ENCODE results near the gene MEOX2.

Gene MEOX2

DNA sequence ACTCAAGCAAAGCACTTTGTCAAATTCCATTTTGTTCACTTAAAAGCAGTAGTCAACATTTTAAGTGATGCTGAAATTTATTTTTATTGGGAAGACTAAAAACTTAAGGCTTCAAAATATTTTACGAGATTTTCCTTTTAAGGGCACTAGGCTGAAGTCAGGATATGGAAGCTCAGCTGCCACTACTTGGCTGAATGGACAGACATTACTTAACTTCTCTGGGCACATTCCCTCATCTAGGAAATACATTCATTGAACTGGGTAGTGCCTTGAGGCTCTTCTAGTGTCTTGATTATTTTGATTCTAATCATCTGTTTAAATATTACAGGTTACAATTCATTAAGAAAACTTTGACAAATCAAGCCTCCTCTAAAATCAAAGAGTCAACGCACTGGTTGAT, 11.1 kb downstream of the MEOX2 start:
- no peak for TF ChIP-seq CTCF (IDR thresholded peaks at IDR 0.05; ENCODE audit: low read depth, low read length)
- H3K4me3 ChIP-seq (ENCODE audit: low read depth, low read length): no peak overlapping the region
- in situ Hi-C loops (cut with HindIII; ENCODE audit: low sequenced_read_pairs): no loop called here
- DNase-seq (ENCODE audit: low read depth, low spot score): no peak

DNA sequence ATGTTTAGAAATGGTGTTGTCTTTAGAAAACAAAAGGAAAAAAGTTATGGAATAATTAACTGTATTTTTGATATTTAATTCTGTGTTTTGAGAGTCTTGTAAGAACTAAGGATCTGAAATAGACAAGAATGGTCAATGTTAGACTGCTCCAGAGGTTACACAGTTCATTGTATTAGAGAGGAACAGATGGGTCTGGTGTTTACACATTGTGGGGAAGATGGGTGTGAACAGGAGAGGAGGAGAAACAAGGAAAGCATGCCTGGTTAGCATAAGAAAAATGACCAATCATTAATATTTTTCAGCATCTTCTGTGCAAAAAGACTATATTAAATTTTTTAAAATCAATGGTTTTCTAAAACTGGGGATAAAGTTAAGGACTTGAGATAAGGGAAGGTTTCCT, 11.9 kb downstream of the MEOX2 start:
- no peak overlapping the region for H3K4me3 ChIP-seq (ENCODE audit: low read depth, low read length)
- in situ Hi-C loops (cut with HindIII; ENCODE audit: low sequenced_read_pairs): no loop called here
- no peak for DNase-seq (ENCODE audit: low read depth, low spot score)
- no peak for TF ChIP-seq CTCF (IDR thresholded peaks at IDR 0.05; ENCODE audit: low read depth, low read length)

DNA sequence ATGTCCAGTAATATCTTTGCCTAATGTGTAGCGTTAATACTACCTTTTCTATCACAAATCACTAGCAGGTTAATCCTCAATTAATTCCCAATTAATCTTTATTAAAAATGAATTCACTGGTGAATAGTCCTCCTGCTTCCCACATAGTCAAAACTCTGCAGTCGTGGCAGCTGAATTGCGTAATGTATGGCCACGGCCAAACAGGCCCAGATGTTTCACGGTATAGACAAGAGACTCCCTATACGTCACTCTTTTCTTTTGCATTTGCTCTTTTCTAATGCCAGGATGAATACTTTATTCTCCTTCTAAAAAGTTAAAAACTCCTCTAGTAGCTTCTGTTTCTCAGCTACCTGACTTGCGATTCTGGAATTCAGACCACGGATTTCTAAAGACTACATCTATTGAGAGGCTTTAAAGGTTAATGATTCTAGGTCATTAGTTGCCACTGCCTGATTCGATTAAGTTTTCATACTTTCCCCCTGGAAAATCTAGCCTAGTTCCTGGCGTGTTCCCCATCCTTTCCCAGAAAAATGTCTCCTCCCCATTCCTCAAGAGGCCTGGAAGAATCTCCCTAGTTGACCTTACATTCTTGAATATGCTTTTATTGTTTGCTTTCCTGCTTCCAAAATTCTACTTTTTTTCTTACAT, 16.9 kb downstream of the MEOX2 start:
- H3K4me3 ChIP-seq (ENCODE audit: low read depth, low read length): no peak overlapping the region
- DNase-seq (ENCODE audit: low read depth, low spot score): no peak
- in situ Hi-C loops (cut with HindIII; ENCODE audit: low sequenced_read_pairs): no loop called here

DNA sequence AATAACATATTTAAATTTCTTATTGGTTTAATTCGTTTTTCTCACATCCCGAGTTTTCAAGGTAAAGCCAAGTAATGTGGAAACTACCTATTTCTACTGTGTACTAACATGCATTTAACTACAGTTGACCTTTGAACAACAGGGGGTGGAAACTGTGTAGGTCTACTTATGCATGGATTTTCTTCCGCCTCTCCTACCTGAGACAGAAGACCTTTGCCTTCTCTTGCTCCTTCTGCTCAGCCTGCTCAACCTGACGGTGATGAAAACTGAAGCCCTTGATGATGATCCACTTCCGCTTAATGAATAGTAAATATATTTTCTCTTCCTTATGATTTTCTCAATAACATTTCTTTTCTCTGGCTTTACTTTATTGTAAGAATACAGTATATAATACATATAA, 18.5 kb downstream of the MEOX2 start:
- in situ Hi-C loops (cut with HindIII; ENCODE audit: low sequenced_read_pairs): no loop called here
- DNase-seq (ENCODE audit: low read depth, low spot score): no peak
- no peak overlapping the region for H3K4me3 ChIP-seq (ENCODE audit: low read depth, low read length)
- no peak for TF ChIP-seq CTCF (IDR thresholded peaks at IDR 0.05; ENCODE audit: low read depth, low read length)

More for the DNA sequence above, 16.9 kb downstream of the MEOX2 start:
- no peak for TF ChIP-seq CTCF (IDR thresholded peaks at IDR 0.05; ENCODE audit: low read depth, low read length)

- DNase-seq (ENCODE audit: low read depth, low spot score): no peak
- in situ Hi-C loops (cut with HindIII; ENCODE audit: low sequenced_read_pairs): no loop called here
- no peak overlapping the region for H3K4me3 ChIP-seq (ENCODE audit: low read depth, low read length)
Observed at GRCh38 chr7:15662451-15662850, 24.0 kb downstream of the MEOX2 start.

DNA sequence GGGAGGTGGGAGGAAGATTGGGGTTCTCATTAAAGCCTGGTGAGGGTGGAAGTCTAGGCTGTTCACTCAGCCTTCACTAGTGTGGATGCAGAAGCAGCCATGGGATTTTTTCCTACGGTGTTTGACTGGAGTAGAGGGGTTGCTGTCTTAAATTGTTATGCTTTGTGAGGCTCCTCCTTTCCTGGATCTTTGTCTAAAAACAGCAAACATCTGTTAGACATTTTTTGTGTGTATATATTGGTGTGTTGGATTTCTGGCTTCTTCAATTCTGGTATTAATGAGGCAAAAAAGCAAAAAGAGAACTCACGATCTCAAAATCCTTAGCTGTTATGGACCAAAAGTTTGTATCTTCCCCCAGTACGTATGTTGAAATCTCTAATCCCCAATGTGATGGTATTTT, 28.2 kb downstream of the MEOX2 start:
- no peak overlapping the region for H3K4me3 ChIP-seq (ENCODE audit: low read depth, low read length)
- DNase-seq (ENCODE audit: low read depth, low spot score): no peak
- in situ Hi-C loops (cut with HindIII; ENCODE audit: low sequenced_read_pairs): no loop called here
- TF ChIP-seq CTCF (IDR thresholded peaks at IDR 0.05; ENCODE audit: low read depth, low read length): no peak

More at GRCh38 chr7:15662451-15662850, 24.0 kb downstream of the MEOX2 start:
- no peak for TF ChIP-seq CTCF (IDR thresholded peaks at IDR 0.05; ENCODE audit: low read depth, low read length)
